ENCODE data around the gene JARID2.
"Not testable (repeated sequence)": the region's sequence is repeated elsewhere in the genome, so short reads cannot be mapped to it uniquely, and the experiment has no call there.

JARID2 gene

DNA sequence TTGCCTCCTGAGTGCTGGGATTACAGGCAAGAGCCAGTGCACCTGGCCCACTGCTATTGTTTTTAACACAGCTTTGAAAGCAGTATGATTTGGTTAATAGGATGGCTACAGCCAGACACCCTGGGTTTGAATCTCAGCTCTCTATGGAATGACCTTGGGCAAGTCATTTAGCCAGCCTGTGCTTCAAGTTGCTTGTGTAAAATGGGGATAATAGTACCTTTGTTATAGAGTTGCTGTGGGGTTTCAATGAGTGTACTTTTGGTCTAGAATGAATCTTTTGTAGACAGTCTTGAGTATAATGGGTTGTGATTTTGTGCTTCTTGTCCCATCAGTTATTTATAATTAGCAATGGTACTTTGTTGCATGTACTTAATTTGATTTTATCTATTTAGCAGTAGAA, 70.9 kb downstream of the JARID2 start:
- FAIRE-seq, result no peak

DNA sequence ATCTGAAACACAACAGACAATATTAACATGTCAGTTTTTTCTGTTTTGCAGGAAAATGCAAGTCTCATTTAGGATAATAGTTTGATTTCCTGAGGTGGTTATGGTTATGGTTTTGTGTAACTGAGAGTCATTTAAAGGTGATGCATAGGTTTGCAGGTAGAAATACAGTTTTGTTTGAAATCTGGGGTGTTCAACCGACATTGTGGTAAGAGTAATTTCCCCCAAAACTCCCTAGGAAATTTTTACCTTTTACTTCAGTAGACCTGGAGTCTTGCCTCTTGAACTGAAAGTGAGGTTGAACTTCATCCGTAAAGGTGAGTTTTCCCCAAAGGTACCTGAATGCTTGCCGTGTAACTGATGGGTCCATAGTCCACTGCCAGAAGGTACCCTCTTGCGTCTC, 71.4 kb downstream of the JARID2 start:
- FAIRE-seq, result no peak

DNA sequence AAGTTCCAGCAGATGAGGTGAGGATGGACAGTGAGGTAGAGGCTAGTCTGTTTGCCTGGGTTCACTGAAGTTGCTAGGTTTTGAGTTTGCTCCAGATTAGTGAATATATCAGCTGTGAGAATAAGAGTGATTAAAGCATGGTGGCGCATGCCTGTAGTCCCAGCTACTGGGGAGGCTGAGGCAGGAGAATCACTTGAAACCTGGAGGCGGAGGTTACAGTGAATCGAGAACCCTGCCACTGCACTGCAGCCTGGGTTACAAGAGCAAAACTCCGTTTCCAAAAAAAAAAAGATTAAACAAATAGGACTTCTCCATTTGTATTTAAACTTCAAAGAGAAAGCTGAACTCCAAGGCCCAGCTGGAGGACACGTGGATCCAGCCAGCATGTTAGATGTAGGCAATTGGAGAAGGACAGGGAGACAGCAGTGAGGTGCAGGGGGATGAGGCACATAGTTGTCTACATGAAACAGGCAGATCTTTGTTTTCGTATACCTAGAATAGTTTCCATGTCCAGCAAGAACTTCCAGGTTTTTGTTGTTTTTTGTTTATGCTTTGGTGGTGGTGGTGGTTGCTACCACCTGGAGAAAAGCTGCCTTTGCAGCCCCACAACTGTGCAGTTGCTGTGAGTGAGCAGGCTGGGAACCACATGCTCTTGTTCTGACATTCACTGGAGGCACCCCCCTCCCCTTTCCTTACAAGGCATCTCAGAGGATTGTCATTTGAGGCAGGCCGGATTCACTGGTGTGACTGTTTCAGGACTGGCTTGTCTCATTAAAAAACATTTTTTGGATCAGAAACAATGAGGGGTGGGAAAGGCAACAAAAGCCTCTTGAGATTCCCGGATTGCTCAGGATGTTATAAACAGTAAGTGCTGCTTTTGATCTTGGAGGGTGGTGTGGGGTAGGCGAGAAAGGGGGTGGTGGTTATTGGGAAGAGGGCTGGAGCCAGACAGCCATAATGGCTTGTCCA, 72.3 kb downstream of the JARID2 start:
- FAIRE-seq, result no peak

DNA sequence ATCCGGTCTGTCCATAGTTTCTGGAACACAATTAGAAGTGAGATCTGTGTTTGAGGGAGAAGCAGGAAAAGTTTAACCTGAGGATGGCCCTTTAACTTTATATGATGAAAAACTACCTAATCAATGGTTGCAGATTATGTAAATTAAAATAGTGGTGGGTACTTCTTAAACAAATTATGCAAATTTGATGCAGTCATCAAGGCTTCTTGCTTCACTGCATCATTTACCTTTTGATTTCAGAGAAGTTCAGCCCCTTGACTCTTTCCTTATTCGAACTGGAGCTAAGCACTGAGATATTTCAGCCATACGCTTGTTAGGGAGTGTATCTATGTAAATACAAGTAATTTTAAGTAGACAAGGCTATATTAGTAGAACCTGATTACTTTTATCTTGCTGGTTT, 73.8 kb downstream of the JARID2 start:
- FAIRE-seq, result no peak

- no peak for FAIRE-seq
These were observed 74.8 kb downstream of the JARID2 start for GRCh38 chr6:15320693-15321092.

DNA sequence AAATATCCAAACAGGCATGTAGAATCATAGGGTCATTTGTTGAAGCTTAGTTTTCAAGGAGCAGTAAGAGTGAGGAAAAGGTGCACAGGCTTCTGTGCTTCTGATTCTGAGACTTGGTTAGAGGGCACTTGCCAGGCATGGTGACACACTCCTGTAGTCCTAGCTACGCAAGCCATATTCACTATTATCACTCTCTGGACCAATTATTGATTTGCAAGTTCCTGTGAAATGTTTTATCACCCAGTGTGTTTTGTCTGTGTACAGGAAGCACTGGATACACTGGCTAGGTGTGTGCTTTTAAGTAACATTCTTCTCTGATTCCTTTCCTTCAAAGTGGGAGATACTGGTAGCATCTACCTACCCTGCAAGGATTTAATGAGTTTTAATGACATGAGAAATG, 76.3 kb downstream of the JARID2 start:
- no peak for FAIRE-seq

DNA sequence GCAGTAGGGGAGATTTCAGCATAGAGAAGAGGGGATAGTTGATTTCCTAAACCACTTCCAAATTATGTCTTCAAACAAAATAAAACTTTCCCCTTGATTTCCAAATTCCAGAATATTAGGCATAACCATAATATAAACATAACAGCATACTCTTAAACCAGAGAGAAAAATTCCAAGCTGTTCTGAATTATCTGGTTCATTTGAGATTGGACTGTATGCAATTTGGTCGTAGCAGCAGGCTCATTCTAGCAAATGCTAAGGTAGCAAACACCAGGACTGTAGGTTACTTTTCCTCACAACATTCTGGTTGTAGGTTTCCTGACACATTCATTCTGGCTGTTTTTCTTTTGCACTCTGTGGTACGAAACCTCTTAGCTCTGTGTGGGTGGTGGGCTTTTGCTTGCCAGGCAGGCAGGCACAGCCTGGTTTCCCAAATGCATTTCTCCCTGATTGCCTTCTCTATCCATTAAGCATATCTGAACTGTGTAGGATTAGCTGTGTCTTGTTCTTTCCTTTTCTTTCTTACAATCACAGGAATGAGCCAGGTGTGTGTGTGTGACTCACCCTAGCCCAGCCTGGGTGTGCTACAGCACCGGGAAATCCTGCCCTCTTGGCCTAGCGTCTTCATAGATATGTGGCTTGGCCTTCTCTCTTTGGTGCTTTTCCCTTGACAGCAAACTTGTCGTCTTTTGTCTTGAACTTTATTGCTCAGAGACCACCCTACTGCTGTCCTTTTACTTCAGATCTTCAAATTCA, 77.1 kb downstream of the JARID2 start:
- no peak for FAIRE-seq

- FAIRE-seq, result not testable (repeated sequence)
These were observed 77.7 kb downstream of the JARID2 start for GRCh38 chr6:15323611-15324010.

GRCh38 chr6:15324427-15324985, 78.6 kb downstream of the JARID2 start:
- FAIRE-seq, result no peak

- no peak for FAIRE-seq
These were observed 79.7 kb downstream of the JARID2 start for GRCh38 chr6:15325540-15325955.

DNA sequence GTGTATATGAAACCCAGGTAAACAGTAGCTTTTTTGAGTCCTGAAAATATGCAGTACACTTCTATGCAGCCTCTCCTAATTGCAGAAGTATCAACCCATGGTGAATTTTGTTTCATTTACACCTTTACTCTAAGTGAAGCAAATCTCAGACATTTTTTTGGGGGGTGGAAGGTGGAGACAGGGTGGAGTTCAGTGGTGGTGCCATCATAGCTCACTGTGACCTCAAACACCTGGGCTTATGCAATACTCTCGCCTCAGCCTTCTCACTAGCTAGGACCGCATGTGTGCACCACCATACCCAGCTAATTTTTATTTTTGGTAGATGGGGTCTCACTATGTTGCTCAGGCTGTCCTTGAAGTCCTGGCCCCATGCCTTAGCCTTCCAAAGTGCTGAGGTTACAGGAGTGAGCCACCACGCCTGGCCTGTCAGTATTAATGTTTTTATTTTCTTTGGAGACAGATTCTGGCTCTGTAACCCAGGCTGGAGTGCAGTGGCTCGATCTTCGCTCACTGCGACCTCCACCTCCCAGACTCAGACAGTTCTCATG, 80.3 kb downstream of the JARID2 start:
- FAIRE-seq, result no peak

GRCh38 chr6:15327271-15327670, 81.4 kb downstream of the JARID2 start:
- FAIRE-seq, result no peak

DNA sequence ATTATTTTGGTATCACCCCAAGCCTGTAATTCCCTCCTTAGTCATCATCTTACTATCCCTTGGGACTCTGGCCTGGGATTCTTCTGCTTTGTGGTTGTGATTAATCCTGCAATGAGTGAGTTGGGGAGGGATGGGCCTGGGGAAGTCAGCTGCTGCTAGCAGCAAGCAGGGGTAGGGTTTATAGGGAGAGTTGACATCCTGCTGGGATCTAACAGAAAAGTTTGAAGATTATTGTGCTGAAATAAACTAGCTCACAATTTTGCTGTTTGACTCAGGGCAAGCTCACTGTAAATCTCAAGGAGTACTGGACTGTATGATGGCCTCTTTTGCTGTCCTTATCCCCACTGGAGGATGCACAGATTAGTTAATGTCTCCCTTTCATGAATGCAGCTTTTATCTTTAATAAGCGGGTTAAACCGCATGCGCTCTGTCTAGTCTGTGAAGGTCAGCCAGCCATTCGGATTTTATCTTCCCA, 83.4 kb downstream of the JARID2 start:
- no peak for FAIRE-seq

DNA sequence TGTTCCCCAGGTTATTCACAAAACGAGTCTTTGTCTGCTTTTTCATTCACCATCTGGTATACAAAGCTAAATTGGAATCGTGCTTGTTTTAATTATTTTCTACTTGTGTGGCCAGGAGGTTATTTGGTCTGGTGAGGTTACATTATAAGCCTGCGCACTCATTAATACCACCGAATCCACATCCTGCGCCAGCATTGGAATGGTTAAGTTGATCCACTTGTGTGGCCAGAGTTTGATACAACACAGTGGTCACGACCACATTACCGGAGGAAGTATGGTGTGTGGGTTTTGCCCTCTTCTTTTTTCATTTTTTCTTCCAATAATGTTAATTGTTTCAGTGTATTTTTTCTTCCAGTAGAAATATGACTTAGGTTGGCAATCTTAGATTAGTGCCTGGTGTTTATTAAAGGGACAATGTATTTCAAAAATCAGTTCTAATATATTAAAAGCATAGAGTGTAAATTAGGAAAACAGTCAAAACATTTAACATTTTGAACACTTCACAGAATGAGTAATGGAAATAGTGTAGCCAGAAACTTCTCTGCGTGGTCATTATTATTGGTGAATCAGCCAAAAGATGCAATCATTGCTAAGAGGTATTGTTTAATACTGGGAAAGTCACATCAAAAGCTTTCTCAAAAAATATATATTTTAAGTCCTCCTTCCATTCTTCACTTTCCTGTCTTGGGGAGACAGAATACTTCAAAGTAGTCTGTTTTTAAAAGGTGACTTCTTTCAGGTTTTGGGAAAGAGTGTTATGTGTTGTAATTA, 84.5 kb downstream of the JARID2 start:
- no peak for FAIRE-seq

- no peak for FAIRE-seq
These were observed 85.3 kb downstream of the JARID2 start for GRCh38 chr6:15331143-15331542.

DNA sequence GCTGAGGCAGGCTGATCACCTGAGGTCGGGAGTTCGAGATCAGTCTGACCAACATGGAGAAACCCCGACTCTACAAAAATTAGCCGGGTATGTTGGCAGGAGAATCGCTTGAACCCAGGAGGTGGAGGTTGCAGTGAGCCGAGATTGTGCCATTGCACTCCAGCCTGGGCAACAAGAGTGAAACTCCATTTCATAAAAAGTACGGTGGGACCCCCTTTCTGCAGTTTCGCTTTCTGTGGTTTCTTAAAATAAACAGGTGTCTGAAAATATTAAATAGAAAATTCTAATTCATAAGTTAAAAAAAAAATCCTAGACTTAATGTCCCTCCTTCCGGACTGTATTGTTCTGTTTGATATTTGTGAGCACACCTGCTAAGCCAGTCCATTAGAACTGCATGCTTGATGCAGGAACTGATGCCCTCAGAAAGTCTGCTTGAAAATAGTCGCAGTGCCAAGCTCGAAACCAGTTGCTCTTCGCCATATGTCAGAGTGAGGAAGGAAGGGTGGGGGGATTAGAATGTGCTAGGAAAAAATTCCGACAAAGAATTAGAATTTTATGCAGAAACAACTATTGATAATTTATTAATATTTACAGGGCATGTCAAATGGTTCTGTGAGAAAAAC, 85.9 kb downstream of the JARID2 start:
- FAIRE-seq, result no peak

DNA sequence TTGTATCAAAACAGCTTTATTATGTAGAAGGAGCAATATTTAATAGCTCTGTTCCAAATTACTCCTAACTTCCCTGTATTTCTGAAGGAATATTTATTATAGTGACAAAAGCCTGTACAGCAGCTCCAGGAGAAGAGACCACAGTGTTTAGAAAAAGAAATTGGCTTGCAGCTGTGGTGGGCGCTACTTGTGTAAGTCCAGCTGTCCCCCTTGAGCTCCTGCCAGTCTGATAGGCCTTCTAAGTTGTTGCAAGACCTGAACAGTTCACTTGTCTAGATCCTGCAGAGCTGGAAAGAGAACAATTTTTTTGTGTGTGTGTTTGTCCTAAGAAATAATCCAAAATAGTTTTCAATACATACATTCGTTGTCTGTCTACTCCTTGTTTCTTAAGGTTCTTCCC, 86.6 kb downstream of the JARID2 start:
- no peak for FAIRE-seq

DNA sequence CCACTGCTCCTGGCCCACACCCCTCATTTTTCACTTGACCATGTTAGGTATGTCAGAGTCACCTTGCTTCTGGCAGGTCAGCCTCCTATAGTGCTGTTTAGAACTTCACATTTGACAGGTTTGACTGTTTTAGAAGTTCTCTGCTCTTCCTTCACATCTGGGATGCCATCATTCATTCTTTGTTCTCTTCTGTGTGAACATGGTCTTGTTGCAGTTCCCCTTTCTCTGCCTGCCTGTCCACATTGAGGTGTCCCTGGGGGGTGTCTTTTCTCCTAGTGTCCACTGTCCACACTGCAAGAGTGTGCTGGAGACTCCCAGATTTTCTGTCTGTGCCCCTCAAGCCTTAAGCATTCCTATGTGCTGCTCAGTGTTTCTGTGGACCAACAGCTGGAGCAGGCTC, 89.5 kb downstream of the JARID2 start:
- FAIRE-seq, result no peak

GRCh38 chr6:15335916-15336315, 90.0 kb downstream of the JARID2 start:
- no peak for FAIRE-seq

DNA sequence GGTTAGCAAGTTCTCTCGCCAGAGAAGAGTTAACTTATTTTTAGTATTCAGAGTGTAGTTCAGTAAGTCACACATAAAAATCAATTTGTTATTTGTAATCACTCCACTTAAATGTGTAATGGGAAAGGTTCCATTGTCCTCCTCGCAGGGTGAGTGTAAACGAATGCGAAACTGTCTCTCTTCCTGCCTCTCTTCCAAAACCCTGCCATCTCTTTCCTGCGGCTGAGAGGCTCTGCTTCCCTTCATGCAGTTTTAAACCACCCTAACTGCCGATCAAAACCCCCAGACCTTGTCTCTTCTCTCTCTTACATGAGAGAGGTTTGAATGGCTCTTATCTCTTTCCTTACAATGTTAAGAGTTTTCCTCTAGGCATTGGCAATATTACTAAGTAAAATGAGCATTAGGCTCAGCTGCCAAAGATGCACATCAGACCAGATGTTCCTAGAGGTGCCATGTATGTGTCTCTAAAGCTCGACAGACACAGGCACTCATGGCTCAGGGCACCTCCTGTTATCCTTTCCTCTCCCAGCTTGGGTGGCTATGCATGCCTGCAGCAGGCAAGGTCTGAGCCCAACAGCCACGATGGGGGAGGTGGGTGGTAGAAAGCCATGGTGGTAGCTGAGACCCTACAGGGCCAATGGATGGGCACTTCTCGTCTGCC, 91.2 kb downstream of the JARID2 start:
- no peak for FAIRE-seq

GRCh38 chr6:15337582-15337981, 91.7 kb downstream of the JARID2 start:
- no peak for FAIRE-seq

All from G401.6 (cell line).